GM10266 (cell line): Measurements from ENCODE around the gene FADS2.
A peak's percentile ranks its signal among the peaks of the same experiment; 100 is the strongest.

Experiments
- DNase-seq: peaks from one replicate; pipeline ENCODE4 v3.0.0; 2012; ENCODE audit errors: extremely low spot score
- CTCF ChIP-seq: IDR thresholded peaks from 2 replicates; pipeline ENCODE4 v1.5.1; 2012; ENCODE audit warnings: mild to moderate bottlenecking, low read depth; ENCODE audit not compliant: control insufficient read depth, insufficient read depth; ENCODE audit errors: missing control alignments

Gene FADS2

GRCh38 chr11:61815790-61816735 lies 12.0 kb upstream of the FADS2 start:
- DNase-seq, result peak; percentile 69
- TF ChIP-seq CTCF, result peak; percentile 18

DNA sequence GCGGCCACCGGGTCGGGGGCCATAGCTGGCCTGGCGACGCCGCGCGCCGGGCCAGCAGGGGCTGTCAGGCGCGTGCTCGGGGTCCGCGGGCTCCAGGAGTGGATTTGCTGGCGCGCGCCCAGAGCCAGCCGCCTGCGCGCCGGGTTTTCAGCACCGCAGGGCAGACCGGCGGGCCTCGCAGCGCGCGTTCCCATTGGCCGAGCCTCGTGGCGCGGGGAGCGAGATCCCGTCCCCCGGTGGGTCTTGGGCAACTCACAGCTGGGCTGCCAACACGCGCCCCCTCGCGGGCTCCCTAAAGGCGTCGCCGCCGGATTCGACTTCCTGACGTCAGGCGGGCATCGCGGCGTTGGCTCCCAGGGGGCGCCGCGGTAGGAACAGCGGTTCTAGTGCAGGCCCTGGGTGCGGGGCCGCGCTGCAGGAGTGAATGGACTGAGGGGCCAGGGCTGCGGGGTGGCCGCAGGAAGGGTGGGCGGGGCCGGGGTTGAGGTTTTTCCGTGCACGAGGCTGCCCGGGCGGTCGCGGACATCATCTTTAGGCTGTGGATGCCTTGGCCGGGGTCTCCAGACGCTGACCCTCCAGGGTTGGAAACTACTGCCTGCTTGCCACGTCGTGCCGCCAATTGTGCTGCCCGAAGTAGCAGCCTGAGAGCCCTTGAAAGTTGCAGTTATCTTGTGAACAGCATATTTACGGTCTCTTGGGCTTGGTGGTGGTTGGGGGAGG lies 11.2 kb upstream of the FADS2 start, which contains the start of gene FADS1:
TSS of gene FADS1 (minus strand) at position 268 of the 720 bp plus-strand sequence. CDS start at position 194, 74 bp downstream.
- TF ChIP-seq CTCF, result peak; percentile 76
- peak; percentile 89 for DNase-seq

DNA sequence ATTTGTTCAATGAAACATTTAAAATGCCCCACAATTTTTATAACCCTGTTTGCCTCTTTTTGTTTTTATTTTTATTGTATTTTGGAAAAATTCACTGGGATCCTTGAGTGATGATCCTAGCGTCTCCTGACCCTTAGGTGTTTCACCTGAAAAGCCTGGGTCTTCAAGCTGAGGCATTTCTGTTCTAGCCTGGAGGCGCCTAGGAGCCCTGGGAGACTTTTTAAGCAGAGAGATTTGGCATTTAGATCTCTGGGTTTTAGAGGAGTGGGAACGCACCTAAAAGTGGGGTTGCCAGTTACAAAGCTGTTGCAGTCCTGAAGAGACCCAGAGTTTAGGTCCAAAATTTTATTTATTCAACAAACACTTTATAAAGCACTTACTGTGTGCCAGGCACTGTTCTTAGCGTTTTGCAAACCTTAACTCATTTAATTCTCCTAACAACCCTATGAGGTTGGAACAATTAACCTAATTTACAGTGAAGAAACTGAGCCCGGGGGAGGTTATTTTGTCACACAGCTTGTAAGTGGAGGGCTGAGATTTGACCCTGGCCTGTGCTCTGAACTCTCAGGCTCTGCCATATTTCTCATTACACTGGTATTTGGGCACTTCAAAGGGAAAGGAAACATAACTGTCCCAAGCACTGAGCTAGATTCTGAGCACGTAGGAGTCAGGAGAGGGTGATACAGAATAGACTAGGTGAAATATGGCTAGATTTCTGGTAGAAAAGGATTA lies 10.5 kb upstream of the FADS2 start:
- TF ChIP-seq CTCF, result no peak

DNA sequence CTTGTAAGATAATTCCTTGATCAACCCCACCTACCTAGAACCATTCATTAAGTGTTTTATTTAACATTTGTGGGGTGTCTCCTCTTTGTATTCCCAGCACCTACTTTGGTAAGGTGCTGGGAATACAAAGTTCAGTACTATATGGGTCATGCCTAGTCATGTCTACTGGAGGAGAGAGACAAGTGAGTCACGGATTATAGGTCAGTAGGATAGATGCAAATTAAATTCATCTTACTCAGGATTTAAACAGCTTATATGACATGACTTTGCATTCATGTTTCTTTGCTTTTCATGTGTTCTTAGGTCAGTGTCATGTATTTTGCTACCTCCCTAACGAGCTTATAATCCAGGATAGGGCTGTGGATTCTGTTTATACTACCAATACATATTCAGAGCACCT lies 7.9 kb upstream of the FADS2 start:
- no peak for DNase-seq
- no peak for TF ChIP-seq CTCF

More for the DNA sequence above, 10.5 kb upstream of the FADS2 start:
- DNase-seq, result no peak

- DNase-seq, result peak; percentile 35
- TF ChIP-seq CTCF, result no peak
These were observed 1.1 kb upstream of the FADS2 start for GRCh38 chr11:61826930-61827570.

- DNase-seq, result no peak
- TF ChIP-seq CTCF, result no peak
These were observed 204 bp downstream of the FADS2 start for GRCh38 chr11:61828379-61828628.
